ENCODE data around the gene TPRN.

TPRN gene

GRCh38 chr9:137200311-137201204 is at the start of gene TPRN:
Gene TPRN (minus strand): TSS chr9:137200741. CDS start chr9:137200711, 30 bp downstream.
- TF ChIP-seq CTCF (IDR thresholded peaks at IDR 0.05), result no peak

GRCh38 chr9:137247916-137248175 is 47.3 kb upstream of the TPRN start:
- no peak for TF ChIP-seq CTCF (IDR thresholded peaks at IDR 0.05)

- TF ChIP-seq CTCF (IDR thresholded peaks at IDR 0.05), result no peak
Observed at GRCh38 chr9:137247135-137247915, 46.8 kb upstream of the TPRN start.

- TF ChIP-seq CTCF (IDR thresholded peaks at IDR 0.05), result no peak
Observed at GRCh38 chr9:137245450-137246421, 45.2 kb upstream of the TPRN start.

- TF ChIP-seq CTCF (IDR thresholded peaks at IDR 0.05), result no peak
Observed at GRCh38 chr9:137244486-137245449, 44.2 kb upstream of the TPRN start.

- no peak for TF ChIP-seq CTCF (IDR thresholded peaks at IDR 0.05)
Observed at GRCh38 chr9:137243626-137244485, 43.3 kb upstream of the TPRN start.
